Ovary (tissue), 9 donors: ENCODE data around the gene DSCAM. TPM values are rescaled to one million over a fixed set of nuclear protein-coding genes. Genes with fewer than 3 reads are reported as not detected.

Source experiments
- DNase-seq, 5 donors: peaks; one replicate each; pipeline ENCODE4 v3.0.0-alpha.2; 2019 to 2020
- H3K27ac ChIP-seq, 2 donors: fragments of 200-600 bp; one replicate each; pipeline versions ENCODE4 v1.5.1 to v1.8.0; 2019 to 2022
- H3K27me3 ChIP-seq: fragments of 200-600 bp; one replicate; pipeline ENCODE4 v1.8.0; 2022
- H3K36me3 ChIP-seq: fragments of 200-600 bp; sonication (generic); one replicate; pipeline ENCODE4 v1.5.1; 2019
- H3K4me1 ChIP-seq: one replicate; pipeline ENCODE4 v1.8.1; 2013; ENCODE audit warnings: mild to moderate bottlenecking, moderate library complexity; ENCODE audit not compliant: insufficient read depth
- H3K4me3 ChIP-seq: fragments of 200-600 bp; sonication (generic); one replicate; pipeline ENCODE4 v1.5.1; 2017
- H3K9me3 ChIP-seq, 2 donors: fragments of 200-600 bp in 1 of 2; sonication (generic) in 1 of 2; one replicate each; pipeline versions ENCODE4 v1.5.1 to v1.8.1; 2013 to 2019; ENCODE audit warnings: mild to moderate bottlenecking in 1 of 2, moderate library complexity in 1 of 2
- EP300 ChIP-seq: sonication (generic); formaldehyde crosslinking; IDR thresholded peaks from one replicate; pipeline ENCODE4 v1.6.1; 2017; ENCODE audit warnings: antibody characterized with exemption
- POLR2A ChIP-seq: fragments of 450-650 bp; IDR thresholded peaks from one replicate; pipeline ENCODE4 v1.6.1; 2017; ENCODE audit warnings: antibody characterized with exemption, mild to moderate bottlenecking, moderate library complexity
- WGBS, 3 donors: extraction: QIAGEN DNeasy Blood & Tissue Kit in 1 of 3; methylation state at CpG; one replicate each; pipeline versions ENCODE4 v1.1.5 to v1.1.7; 2013 to 2017; 5-methylcytosine and 5-hydroxymethylcytosine counted together
- intact Hi-C, 4 donors: fragments of 100-400 bp; cut with DNase I; formaldehyde crosslinking; loops; one replicate each; pipeline versions ENCODE4 v1.11.0 to v1.15.1; 2022 to 2023
- polyA plus RNA-seq, 2 donors: library from polyadenylated mRNA; stranded (reverse); fragments of 200-250 nt in 1 of 2; fragments of 350-450 nt in 1 of 2; fragmentation: Illumina TruSeq in 1 of 2; extraction: RNeasy Lipid Tissue Mini Kit (QIAGEN cat#74804) in 1 of 2; gene quantifications; one replicate each; pipeline ENCODE4 v1.2.3, GENCODE V29; 2013 to 2014
- total RNA-seq, 7 donors: library from RNA; depleted of rRNA in 2 of 7; stranded (reverse); fragments of >200 nt in 2 of 7; fragmentation: NEBNext Ultra II Directional in 3 of 7; extraction: Animal tissue kit (Norgen Biotek cat#: 25700) in 3 of 7; gene quantifications; one replicate each; pipeline versions ENCODE4 v1.1.0 to v1.2.4, GENCODE V29; 2016 to 2023
- TF ChIP-seq, protein P1 (sequence below), 3 donors: fragments of 450-650 bp in 2 of 3; fragments of 200-600 bp in 1 of 3; IDR thresholded peaks; one replicate each; pipeline versions ENCODE4 v1.5.1 to v1.8.0; 2016 to 2022; ENCODE audit warnings: antibody characterized with exemption in 3 of 3, mild to moderate bottlenecking in 1 of 3
- donor health status: DM: no; HTN: no; CAD: no; lungs with moderate emphysema.
- donor health status: DM: no; HTN: no; CAD: no.
- donor health status: Bipolar disorder and iron deficiency.
- donor health status: DM: yes; HTN: yes; CAD: no.
- donor health status: DM: no; HTN: no; CAD: no.
- donor health status: DM: yes; HTN: yes; CAD: no.

DSCAM gene
- total and polyA plus RNA-seq, 9 donors: under 0.01 to 0.12 (median 0.04) TPM; not detected in 5

- H3K27me3 ChIP-seq: no peaks in the 10 kb centered on the region
- H3K36me3 ChIP-seq: no peaks in the 10 kb centered on the region
- H3K4me1 ChIP-seq: no peaks in the 10 kb centered on the region
- no peak for DNase-seq
- 76 to 83% (median 80%) methylated on average over 7 of the region's 7 CpGs for whole genome bisulfite sequencing, 3 donors
- TF ChIP-seq POLR2A (no peak), EP300 (no peak)
- TF ChIP-seq, protein P1, sequence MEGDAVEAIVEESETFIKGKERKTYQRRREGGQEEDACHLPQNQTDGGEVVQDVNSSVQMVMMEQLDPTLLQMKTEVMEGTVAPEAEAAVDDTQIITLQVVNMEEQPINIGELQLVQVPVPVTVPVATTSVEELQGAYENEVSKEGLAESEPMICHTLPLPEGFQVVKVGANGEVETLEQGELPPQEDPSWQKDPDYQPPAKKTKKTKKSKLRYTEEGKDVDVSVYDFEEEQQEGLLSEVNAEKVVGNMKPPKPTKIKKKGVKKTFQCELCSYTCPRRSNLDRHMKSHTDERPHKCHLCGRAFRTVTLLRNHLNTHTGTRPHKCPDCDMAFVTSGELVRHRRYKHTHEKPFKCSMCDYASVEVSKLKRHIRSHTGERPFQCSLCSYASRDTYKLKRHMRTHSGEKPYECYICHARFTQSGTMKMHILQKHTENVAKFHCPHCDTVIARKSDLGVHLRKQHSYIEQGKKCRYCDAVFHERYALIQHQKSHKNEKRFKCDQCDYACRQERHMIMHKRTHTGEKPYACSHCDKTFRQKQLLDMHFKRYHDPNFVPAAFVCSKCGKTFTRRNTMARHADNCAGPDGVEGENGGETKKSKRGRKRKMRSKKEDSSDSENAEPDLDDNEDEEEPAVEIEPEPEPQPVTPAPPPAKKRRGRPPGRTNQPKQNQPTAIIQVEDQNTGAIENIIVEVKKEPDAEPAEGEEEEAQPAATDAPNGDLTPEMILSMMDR (IDR thresholded peaks at IDR 0.05): no peak
- intact Hi-C loops: no loop called here
- no peak overlapping the region for H3K27ac ChIP-seq
- H3K9me3 ChIP-seq: no peaks in the 10 kb centered on the region
- H3K4me3 ChIP-seq: no peak overlapping the region
Measured at GRCh38 chr21:40250514-40251294, 596.3 kb downstream of the DSCAM start.

GRCh38 chr21:40244981-40245380 lies 602.0 kb downstream of the DSCAM start:
- Histone ChIP-seq H3K4me1 (no peaks in the 10 kb centered on the region), H3K27ac (no peak overlapping the region), H3K9me3 (no peaks in the 10 kb centered on the region), H3K27me3 (no peaks in the 10 kb centered on the region), H3K4me3 (no peak overlapping the region), H3K36me3 (no peaks in the 10 kb centered on the region)
- 18 to 24% (median 23%) methylated on average over 4 of the region's 4 CpGs for WGBS, 3 donors
- TF ChIP-seq, protein P1 (IDR thresholded peaks at IDR 0.05): no peak
- no peak for TF ChIP-seq EP300
- no peak for DNase-seq
- intact Hi-C loops: no loop called here

DNA sequence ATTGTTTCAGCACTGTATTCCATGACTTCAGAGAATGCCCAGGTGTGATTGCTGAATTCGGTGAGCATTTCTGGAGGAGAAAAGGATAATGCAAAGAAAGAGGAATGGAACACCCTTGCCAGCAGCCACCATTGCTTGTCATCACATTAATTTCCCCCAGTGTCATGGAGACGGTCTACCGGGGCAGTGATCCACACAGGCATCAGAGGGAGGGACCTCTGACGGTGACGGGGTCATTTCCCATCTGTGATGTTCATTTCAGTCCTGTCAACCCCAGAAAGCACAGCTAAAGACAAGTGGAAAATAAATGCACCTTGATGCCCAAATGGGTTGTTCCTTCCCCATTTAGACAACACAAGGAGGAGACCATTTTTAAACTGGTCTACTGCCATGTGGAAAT lies 603.3 kb downstream of the DSCAM start:
- Histone ChIP-seq H3K27ac (no peak overlapping the region), H3K9me3 (no peaks in the 10 kb centered on the region), H3K36me3 (no peaks in the 10 kb centered on the region), H3K4me1 (no peaks in the 10 kb centered on the region), H3K27me3 (no peaks in the 10 kb centered on the region), H3K4me3 (no peak overlapping the region)
- TF ChIP-seq, protein P1 (IDR thresholded peaks at IDR 0.05): no peak
- TF ChIP-seq POLR2A (no peak), EP300 (no peak)
- no peak for DNase-seq
- 79 to 90% (median 85%) methylated on average over 5 of the region's 5 CpGs for WGBS, 3 donors
- intact Hi-C loops: no loop called here

GRCh38 chr21:40242586-40243265 lies 604.2 kb downstream of the DSCAM start:
- intact Hi-C loops: no loop called here
- no peak overlapping the region for H3K4me3 ChIP-seq
- no peaks in the 10 kb centered on the region for H3K27me3 ChIP-seq
- H3K9me3 ChIP-seq: no peaks in the 10 kb centered on the region
- H3K4me1 ChIP-seq: no peaks in the 10 kb centered on the region
- H3K27ac ChIP-seq: no peak overlapping the region
- 14 to 18% (median 15%) methylated on average over 3 of the region's 3 CpGs for WGBS, 3 donors
- no peak for TF ChIP-seq POLR2A
- TF ChIP-seq, protein P1 (IDR thresholded peaks at IDR 0.05): no peak
- no peak for TF ChIP-seq EP300
- no peak for DNase-seq
- no peaks in the 10 kb centered on the region for H3K36me3 ChIP-seq
